Heart right ventricle (tissue), 16 donors: Measurements from ENCODE around the gene FAM47E. TPM values are rescaled to one million over a fixed set of nuclear protein-coding genes. Genes with fewer than 3 reads are reported as not detected.

Experiments used
- ATAC-seq, 8 donors: fragments of 200-7000 bp; cut with Tn5 transposase; one replicate each; pipeline ENCODE4 v1.9.1; 2020; ENCODE audit warnings: mild to moderate bottlenecking in 8 of 8, moderate library complexity in 8 of 8, moderate number of reproducible peaks in 1 of 8
- DNase-seq, 2 donors: peaks; one replicate each; pipeline ENCODE4 v3.0.0-alpha.2; 2020
- H3K27ac ChIP-seq, 10 donors: fragments of 200-600 bp; sonication (generic) in 2 of 10; one replicate each; pipeline versions ENCODE4 v1.5.0 to v1.8.0; 2020 to 2022; ENCODE audit warnings: mild to moderate bottlenecking in 3 of 10
- H3K27me3 ChIP-seq, 7 donors: fragments of 200-600 bp; one replicate each; pipeline ENCODE4 v1.8.0; 2021 to 2022; ENCODE audit warnings: mild to moderate bottlenecking in 2 of 7
- H3K36me3 ChIP-seq, 9 donors: fragments of 200-600 bp; sonication (generic) in 1 of 9; one replicate each; pipeline versions ENCODE4 v1.5.0 to v1.8.0; 2020 to 2022; ENCODE audit warnings: mild to moderate bottlenecking in 2 of 9
- H3K4me1 ChIP-seq, 9 donors: fragments of 200-600 bp; sonication (generic) in 1 of 9; one replicate each; pipeline versions ENCODE4 v1.5.0 to v1.8.0; 2020 to 2022; ENCODE audit warnings: mild to moderate bottlenecking in 4 of 9
- H3K4me3 ChIP-seq, 10 donors: fragments of 200-600 bp; sonication (generic) in 2 of 10; one replicate each; pipeline versions ENCODE4 v1.5.0 to v1.8.0; 2020 to 2022; ENCODE audit warnings: mild to moderate bottlenecking in 7 of 10, moderate library complexity in 2 of 10
- H3K9me3 ChIP-seq, 11 donors: fragments of 200-600 bp in 10 of 11; sonication (generic) in 2 of 11; one replicate each; pipeline versions ENCODE4 v1.5.0 to v1.8.0; 2013 to 2022; ENCODE audit warnings: mild to moderate bottlenecking in 2 of 11, control low read depth in 1 of 11, moderate library complexity in 1 of 11
- WGBS, 2 donors: extraction: QIAGEN DNeasy Blood & Tissue Kit; methylation state at CpG; one replicate each; pipeline ENCODE4 v1.1.7; 2013; ENCODE audit warnings: inconsistent platforms in 1 of 2; 5-methylcytosine and 5-hydroxymethylcytosine counted together
- intact Hi-C, 10 donors: fragments of 100-400 bp; cut with DNase I; formaldehyde crosslinking; loops; one replicate each; pipeline versions ENCODE4 v1.11.1 to v1.14.2; 2022
- polyA plus RNA-seq, 2 donors: library from polyadenylated mRNA; stranded (reverse); fragments of 200-250 nt; gene quantifications; one replicate each; pipeline ENCODE4 v1.2.3, GENCODE V29; 2013
- total RNA-seq, 10 donors: library from RNA; stranded (reverse); fragmentation: NEBNext Ultra II Directional in 3 of 10; extraction: Animal tissue kit (Norgen Biotek cat#: 25700) in 3 of 10; gene quantifications; one replicate each; pipeline versions ENCODE4 v1.2.1 to v1.2.4, GENCODE V29; 2021 to 2023
- TF ChIP-seq, protein P1 (sequence below), 9 donors: fragments of 200-600 bp; sonication (generic) in 2 of 9; IDR thresholded peaks; one replicate each; pipeline versions ENCODE4 v1.5.0 to v1.8.0; 2021 to 2022; ENCODE audit warnings: antibody characterized with exemption in 9 of 9, mild to moderate bottlenecking in 5 of 9, moderate library complexity in 1 of 9
- donor health status: Arrhythmogenic right ventricular cardiomyopathy.
- donor health status: ischemic (EF 13 %, LVEDD 7.1; RV severe dilation, severe dysfunction).
- donor health status: healthy with polysubstance abuse.
- donor health status: DM: no; HTN: yes; CAD: no.
- donor health status: DM: no; HTN: no; CAD: no.
- donor health status: ischemic (EF 25% LVEDD 6.9; RV normal size, moderate dysfunction).
- donor health status: ischemic (EF 25% LVEDD 5.7; RV mildly dilated, moderate dysfunction).
- donor health status: healthy.
- donor health status: DM: yes; HTN: yes; CAD: no.
- donor health status: Ischemic cardiomyopathy.
- donor health status: ischemic (EF 35%, LVEDD 5.7; RV mildly dilated, moderate dysfunction).
- donor health status: nonischemic (EF 11% LVEDD 7.7; RV severe dilation, severe dysfunction).
- donor health status: DM: yes; HTN: yes; CAD: no.
- donor health status: PGD.
- donor health status: ischemic (EF 29% LVEDD 5.4; RV normal size, mild dysfunction).
- donor health status: nonischemic (EF 23%, LVEDD 6.1; RV moderate dilation, normal function).

Gene FAM47E
- total and polyA plus RNA-seq, 12 donors, result 0.68 to 6.3 (median 3.1) TPM

DNA sequence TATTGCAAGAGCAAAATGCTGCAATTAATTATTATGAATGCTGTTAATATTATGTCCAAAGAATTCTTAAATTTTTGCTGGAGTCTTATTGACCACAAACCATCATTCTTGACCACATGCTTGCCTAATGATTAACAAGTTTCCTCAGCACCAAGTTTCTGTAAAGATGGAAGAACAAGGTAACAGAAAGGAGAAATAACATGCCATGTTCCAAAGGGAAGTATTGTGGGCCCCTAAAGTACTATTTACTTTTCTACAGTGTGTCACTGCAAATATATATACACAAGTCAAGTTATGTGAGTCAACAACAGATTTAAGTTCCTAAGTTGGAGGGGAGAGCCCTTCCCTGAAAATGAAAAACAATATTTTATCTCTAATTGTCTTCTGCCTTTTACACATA is 20.6 kb downstream of the FAM47E start:
- intact Hi-C loops, result no loop called here
- Histone ChIP-seq H3K27ac (no peak overlapping the region), H3K4me3 (no peak overlapping the region), H3K36me3 (no peaks in the 10 kb centered on the region), H3K9me3 (no peaks in the 10 kb centered on the region), H3K4me1 (no peaks in the 10 kb centered on the region), H3K27me3 (no peaks in the 10 kb centered on the region)
- no peak for DNase-seq
- no peak for ATAC-seq
- TF ChIP-seq, protein P1, sequence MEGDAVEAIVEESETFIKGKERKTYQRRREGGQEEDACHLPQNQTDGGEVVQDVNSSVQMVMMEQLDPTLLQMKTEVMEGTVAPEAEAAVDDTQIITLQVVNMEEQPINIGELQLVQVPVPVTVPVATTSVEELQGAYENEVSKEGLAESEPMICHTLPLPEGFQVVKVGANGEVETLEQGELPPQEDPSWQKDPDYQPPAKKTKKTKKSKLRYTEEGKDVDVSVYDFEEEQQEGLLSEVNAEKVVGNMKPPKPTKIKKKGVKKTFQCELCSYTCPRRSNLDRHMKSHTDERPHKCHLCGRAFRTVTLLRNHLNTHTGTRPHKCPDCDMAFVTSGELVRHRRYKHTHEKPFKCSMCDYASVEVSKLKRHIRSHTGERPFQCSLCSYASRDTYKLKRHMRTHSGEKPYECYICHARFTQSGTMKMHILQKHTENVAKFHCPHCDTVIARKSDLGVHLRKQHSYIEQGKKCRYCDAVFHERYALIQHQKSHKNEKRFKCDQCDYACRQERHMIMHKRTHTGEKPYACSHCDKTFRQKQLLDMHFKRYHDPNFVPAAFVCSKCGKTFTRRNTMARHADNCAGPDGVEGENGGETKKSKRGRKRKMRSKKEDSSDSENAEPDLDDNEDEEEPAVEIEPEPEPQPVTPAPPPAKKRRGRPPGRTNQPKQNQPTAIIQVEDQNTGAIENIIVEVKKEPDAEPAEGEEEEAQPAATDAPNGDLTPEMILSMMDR (IDR thresholded peaks at IDR 0.05), result no peak

DNA sequence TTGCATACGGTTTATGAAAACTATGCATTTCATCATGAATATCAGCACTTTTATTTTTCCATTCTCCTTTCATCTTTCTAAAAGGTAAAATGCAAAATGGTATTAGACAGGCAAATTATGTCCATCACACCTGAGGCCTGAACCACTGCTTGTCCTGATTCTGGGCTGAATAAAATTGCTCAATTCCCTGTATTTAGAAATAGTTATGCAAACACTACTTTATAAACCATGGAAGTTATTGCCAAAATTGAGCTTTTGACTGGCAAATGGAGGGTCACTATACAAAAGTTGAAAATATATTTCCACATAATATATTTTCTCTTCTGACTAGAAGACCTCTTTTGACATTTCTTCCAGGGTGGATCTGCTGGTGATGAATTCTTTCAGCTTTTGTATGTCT is 21.1 kb downstream of the FAM47E start:
- no peak overlapping the region for H3K27ac ChIP-seq
- H3K4me1 ChIP-seq, result no peaks in the 10 kb centered on the region
- WGBS, 2 donors, result 82% methylated on average over 1 of the region's 1 CpG
- no peaks in the 10 kb centered on the region for H3K27me3 ChIP-seq
- intact Hi-C loops, result no loop called here
- DNase-seq (no peak), ATAC-seq (no peak)
- no peak overlapping the region for H3K4me3 ChIP-seq
- TF ChIP-seq, protein P1 (IDR thresholded peaks at IDR 0.05), result no peak
- H3K9me3 ChIP-seq, result no peaks in the 10 kb centered on the region
- no peaks in the 10 kb centered on the region for H3K36me3 ChIP-seq

DNA sequence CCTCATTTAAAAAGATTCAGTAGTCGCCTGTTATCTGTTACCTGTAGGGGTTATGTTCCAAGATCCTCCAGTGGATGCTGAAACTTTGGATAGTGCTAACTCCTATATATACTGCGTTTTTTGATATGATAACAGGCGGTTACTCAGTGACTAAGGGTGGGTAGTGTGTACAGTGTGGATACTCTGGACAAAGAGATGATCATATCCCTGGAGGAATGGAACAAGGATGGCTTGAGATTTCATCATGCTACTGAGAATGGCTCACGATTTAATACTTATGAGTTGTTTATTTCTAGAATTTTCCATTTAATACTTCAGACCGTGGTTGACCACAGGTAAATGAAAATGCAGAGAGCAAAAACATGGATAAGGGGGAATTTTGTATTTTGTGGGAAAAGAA is 21.5 kb downstream of the FAM47E start:
- no peaks in the 10 kb centered on the region for H3K9me3 ChIP-seq
- no peak for ATAC-seq
- no peaks in the 10 kb centered on the region for H3K36me3 ChIP-seq
- intact Hi-C loops, result no loop called here
- DNase-seq, result no peak
- no peaks in the 10 kb centered on the region for H3K27me3 ChIP-seq
- TF ChIP-seq, protein P1 (IDR thresholded peaks at IDR 0.05), result no peak
- no peaks in the 10 kb centered on the region for H3K4me1 ChIP-seq
- 79% methylated on average over 5 of the region's 5 CpGs for WGBS, 2 donors
- no peak overlapping the region for H3K4me3 ChIP-seq
- H3K27ac ChIP-seq, result no peak overlapping the region

DNA sequence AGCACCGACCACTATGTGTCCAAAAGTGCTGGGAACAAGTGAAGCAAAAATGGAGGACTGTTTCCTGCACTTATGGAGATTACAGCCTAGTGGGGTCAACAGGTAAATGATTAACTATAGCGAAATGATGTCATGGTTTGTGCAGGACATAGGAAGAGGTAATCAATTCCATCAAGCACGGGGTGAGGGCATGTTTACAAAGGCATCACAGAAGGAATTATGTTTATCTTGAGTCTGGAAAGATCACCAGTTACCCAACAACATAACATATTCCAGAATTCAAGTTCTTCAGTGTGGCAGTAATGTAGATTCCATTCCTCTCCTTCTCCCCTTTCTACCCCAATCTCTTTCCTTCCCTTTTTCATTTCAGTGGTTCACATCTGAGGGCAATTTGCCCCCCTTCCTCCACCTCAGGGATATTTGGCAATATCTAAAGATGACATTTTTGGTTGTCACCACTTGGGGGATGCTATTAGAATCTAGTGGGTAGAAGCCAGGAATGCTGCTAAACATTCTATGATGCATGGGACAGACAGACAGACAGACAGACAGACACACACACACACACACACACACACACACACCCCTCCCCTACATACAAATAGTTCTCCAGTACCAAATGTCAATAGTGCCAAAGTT is 24.1 kb downstream of the FAM47E start:
- Histone ChIP-seq H3K27me3 (no peaks in the 10 kb centered on the region), H3K27ac (no peak overlapping the region), H3K9me3 (no peaks in the 10 kb centered on the region), H3K36me3 (no peaks in the 10 kb centered on the region), H3K4me1 (peaks cover 0 to 1% (median 0%) of the 10 kb centered on the region in 9 donors), H3K4me3 (no peak overlapping the region)
- TF ChIP-seq, protein P1 (IDR thresholded peaks at IDR 0.05), result no peak
- intact Hi-C loops, result no loop called here
- DNase-seq, result no peak
- 77 to 83% methylated on average over 3 of the region's 3 CpGs for WGBS, 2 donors
- ATAC-seq, result no peak
